Gastrocnemius medialis (tissue), 4 donors: ENCODE results near the gene SOWAHA. TPM values are rescaled to one million over a fixed set of nuclear protein-coding genes. Genes with fewer than 3 reads are reported as not detected.

Source experiments
- ATAC-seq, 2 donors: fragments of 150-250 bp; one replicate each; pipeline ENCODE4 v1.9.1; 2016
- DNase-seq, 2 donors: peaks; one replicate each; pipeline ENCODE4 v3.0.0-alpha.2; 2019
- H3K27ac ChIP-seq, 4 donors: fragments of 200-600 bp; sonication (generic); 1 replicate in 1 of 4; 2 replicates in 3 of 4; pipeline ENCODE4 v1.5.1; 2016 to 2018; ENCODE audit warnings: mild to moderate bottlenecking in 2 of 4, moderate library complexity in 1 of 4
- H3K27me3 ChIP-seq, 3 donors: fragments of 200-600 bp; sonication (generic) in 2 of 3; 1 replicate in 1 of 3; 2 replicates in 2 of 3; pipeline versions ENCODE4 v1.5.1 to v1.6.0; 2016 to 2019; ENCODE audit warnings: mild to moderate bottlenecking in 1 of 3, moderate library complexity in 1 of 3
- H3K36me3 ChIP-seq, 2 donors: fragments of 200-600 bp; sonication (generic) in 1 of 2; one replicate each; pipeline ENCODE4 v1.5.1; 2017 to 2018
- H3K4me1 ChIP-seq, 2 donors: fragments of 200-600 bp; sonication (generic) in 1 of 2; one replicate each; pipeline ENCODE4 v1.5.1; 2016 to 2017; ENCODE audit warnings: mild to moderate bottlenecking in 2 of 2
- H3K4me3 ChIP-seq, 4 donors: fragments of 200-600 bp; sonication (generic) in 3 of 4; 1 replicate in 1 of 4; 2 replicates in 3 of 4; pipeline ENCODE4 v1.5.1; 2016 to 2019; ENCODE audit warnings: mild to moderate bottlenecking in 2 of 4
- H3K9me3 ChIP-seq, 3 donors: fragments of 200-600 bp; sonication (generic) in 2 of 3; 1 replicate in 1 of 3; 2 replicates in 2 of 3; pipeline ENCODE4 v1.5.1; 2016 to 2019
- POLR2A ChIP-seq, 2 donors: fragments of 450-650 bp; IDR thresholded peaks; one replicate each; pipeline ENCODE4 v1.6.1; 2017; ENCODE audit warnings: antibody characterized with exemption in 2 of 2, mild to moderate bottlenecking in 2 of 2, moderate library complexity in 2 of 2
- in situ Hi-C, 4 donors: fragments of 200-750 bp; cut with MboI; loops; one replicate each; pipeline versions ENCODE4 v1.15.0 to v1.8.0; 2017; ENCODE audit warnings: low sequenced_read_pairs in 4 of 4
- intact Hi-C: fragments of 100-400 bp; cut with DNase I; formaldehyde crosslinking; loops from one replicate; pipeline ENCODE4 v1.15.1; 2023; ENCODE audit warnings: low total_unique reads
- total RNA-seq, 4 donors: library from RNA; depleted of rRNA; stranded (reverse); fragments of >200 nt; gene quantifications; one replicate each; pipeline versions ENCODE4 v1.1.0 to v1.2.3, GENCODE V29; 2016
- TF ChIP-seq, protein P1 (sequence below), 5 experiments: fragments of 450-650 bp in 3 of 5; fragments of 200-600 bp in 2 of 5; sonication (generic) in 2 of 5; IDR thresholded peaks in 4 of 5; conservative IDR thresholded peaks in 1 of 5; 1 replicate in 4 of 5; 2 replicates in 1 of 5; pipeline ENCODE4 v1.5.1; 2016 to 2019; ENCODE audit warnings: antibody characterized with exemption in 5 of 5, mild to moderate bottlenecking in 3 of 5, moderate library complexity in 3 of 5

The SOWAHA gene
- total RNA-seq, 4 donors from 2014 or later, result 0.27 TPM; not detected in 3

DNA sequence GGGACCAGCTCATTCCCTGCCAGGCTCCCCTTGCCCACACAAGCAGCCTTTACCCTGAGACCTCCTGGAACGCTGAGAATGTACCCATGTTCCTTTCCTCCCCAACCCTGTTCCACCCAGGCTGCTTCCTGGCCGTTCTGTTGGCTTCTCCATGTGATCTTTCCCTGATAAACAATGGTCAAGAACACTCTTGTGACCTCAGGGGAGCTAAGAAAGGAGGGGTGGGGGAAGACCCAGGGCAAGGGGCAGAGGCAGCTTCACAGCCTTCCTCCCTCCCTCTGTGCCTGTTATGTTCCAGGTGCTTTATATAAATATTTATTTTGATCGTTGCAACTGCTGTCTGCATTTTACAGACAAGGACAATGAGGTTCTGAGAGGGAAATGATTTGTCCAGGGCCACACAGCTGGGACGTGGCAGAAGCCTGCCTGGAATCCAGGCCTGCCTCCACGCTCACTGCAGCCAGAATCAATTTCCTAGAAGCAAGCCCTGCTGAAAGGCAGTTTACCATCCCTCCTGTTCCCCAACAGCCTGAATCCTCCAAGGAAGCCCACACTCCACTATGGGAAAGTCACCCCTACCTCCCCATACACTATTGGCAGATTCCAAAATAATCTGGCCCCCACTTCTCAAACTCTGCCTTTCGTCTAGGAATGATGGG is 13.5 kb downstream of the SOWAHA start:
- intact Hi-C loops, result no loop called here
- TF ChIP-seq POLR2A (IDR thresholded peaks at IDR 0.05), result no peak
- TF ChIP-seq, protein P1, sequence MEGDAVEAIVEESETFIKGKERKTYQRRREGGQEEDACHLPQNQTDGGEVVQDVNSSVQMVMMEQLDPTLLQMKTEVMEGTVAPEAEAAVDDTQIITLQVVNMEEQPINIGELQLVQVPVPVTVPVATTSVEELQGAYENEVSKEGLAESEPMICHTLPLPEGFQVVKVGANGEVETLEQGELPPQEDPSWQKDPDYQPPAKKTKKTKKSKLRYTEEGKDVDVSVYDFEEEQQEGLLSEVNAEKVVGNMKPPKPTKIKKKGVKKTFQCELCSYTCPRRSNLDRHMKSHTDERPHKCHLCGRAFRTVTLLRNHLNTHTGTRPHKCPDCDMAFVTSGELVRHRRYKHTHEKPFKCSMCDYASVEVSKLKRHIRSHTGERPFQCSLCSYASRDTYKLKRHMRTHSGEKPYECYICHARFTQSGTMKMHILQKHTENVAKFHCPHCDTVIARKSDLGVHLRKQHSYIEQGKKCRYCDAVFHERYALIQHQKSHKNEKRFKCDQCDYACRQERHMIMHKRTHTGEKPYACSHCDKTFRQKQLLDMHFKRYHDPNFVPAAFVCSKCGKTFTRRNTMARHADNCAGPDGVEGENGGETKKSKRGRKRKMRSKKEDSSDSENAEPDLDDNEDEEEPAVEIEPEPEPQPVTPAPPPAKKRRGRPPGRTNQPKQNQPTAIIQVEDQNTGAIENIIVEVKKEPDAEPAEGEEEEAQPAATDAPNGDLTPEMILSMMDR (IDR thresholded peaks at IDR 0.05 in 4 of 5, conservative IDR thresholded peaks at IDR 0.05 in 1 of 5), result no peak
- Histone ChIP-seq H3K36me3 (no peaks in the 10 kb centered on the region), H3K27me3 (peaks cover 0 to 3% (median 0%) of the 10 kb centered on the region in 3 donors), H3K4me3 (no peak overlapping the region), H3K9me3 (no peaks in the 10 kb centered on the region), H3K27ac (peak overlapping the region in 1 of 4 donors; percentile 18), H3K4me1 (no peaks in the 10 kb centered on the region)
- DNase-seq (no peak), ATAC-seq (no peak)
- in situ Hi-C loops, result loop anchor here in 1 of 4 donors (10.0 kb wide), 1 partner anchor 82 kb away; the partner anchor contains the start of gene CCNI2

GRCh38 chr5:132827943-132828673 is 15.0 kb downstream of the SOWAHA start:
- ATAC-seq (no peak), DNase-seq (no peak)
- in situ Hi-C loops (loop anchor here in 1 of 4 donors (10.0 kb wide), 1 partner anchor 83 kb away; the partner anchor contains the start of gene CCNI2), intact Hi-C loops (no loop called here)
- Histone ChIP-seq H3K27me3 (peaks cover 0 to 3% (median 0%) of the 10 kb centered on the region in 3 donors), H3K27ac (no peak overlapping the region), H3K9me3 (no peaks in the 10 kb centered on the region), H3K4me3 (no peak overlapping the region), H3K36me3 (no peaks in the 10 kb centered on the region), H3K4me1 (no peaks in the 10 kb centered on the region)
- TF ChIP-seq POLR2A (IDR thresholded peaks at IDR 0.05), result no peak
- TF ChIP-seq, protein P1 (IDR thresholded peaks at IDR 0.05 in 4 of 5, conservative IDR thresholded peaks at IDR 0.05 in 1 of 5), result no peak

DNA sequence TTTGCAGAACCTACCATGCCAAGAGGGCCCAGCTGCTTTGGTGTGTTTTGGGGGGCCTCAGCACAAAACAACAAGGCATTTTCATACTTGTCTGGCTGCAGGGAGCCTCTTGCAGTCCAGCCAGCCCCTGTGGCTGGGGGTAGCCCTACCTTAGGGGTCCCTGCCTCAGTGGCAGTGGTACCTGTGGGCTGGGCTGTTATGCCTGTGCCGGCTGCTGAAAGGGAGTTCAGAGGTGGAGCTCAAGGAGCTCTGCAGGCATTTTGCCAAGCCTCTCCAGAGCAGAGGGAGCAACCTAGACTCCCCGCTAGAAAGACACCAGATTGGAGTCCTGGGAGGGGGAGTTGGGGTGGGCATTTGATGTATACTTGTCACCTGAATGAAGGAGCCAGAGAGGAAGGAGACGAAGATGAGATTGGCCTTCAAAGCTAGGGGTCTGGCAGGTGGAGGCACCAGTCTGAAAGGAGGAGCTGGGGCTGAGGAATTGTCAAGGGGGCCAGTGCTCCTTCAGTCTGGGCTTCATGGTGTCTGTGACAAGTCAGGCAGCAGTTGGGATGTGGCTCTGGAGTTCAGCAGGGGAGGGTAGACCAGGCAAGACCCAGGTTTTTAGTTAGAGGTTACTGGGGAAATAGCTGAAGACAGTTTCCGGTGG is 15.9 kb downstream of the SOWAHA start:
- no peaks in the 10 kb centered on the region for H3K36me3 ChIP-seq
- H3K27ac ChIP-seq, result no peak overlapping the region
- H3K27me3 ChIP-seq, result peaks cover 0 to 3% (median 0%) of the 10 kb centered on the region in 3 donors
- ATAC-seq (no peak), DNase-seq (no peak)
- no peaks in the 10 kb centered on the region for H3K4me1 ChIP-seq
- intact Hi-C loops (no loop called here), in situ Hi-C loops (loop anchor here in 1 of 4 donors (10.0 kb wide), 1 partner anchor 84 kb away; the partner anchor contains the start of gene CCNI2)
- TF ChIP-seq, protein P1 (IDR thresholded peaks at IDR 0.05 in 4 of 5, conservative IDR thresholded peaks at IDR 0.05 in 1 of 5), result no peak
- TF ChIP-seq POLR2A (IDR thresholded peaks at IDR 0.05), result no peak
- H3K4me3 ChIP-seq, result peak overlapping the region in 2 of 4 donors; percentile 53 to 57
- no peaks in the 10 kb centered on the region for H3K9me3 ChIP-seq

GRCh38 chr5:132829742-132830435 is 16.8 kb downstream of the SOWAHA start:
- intact Hi-C loops, result loop anchor here (1.0 to 5.0 kb wide), 3 partner anchors 36 to 222 kb away; partner anchors contain the start of genes GDF9, HSPA4 and UQCRQ
- Histone ChIP-seq H3K27ac (peak overlapping the region; percentile 12 to 78 (median 74)), H3K27me3 (peaks cover 0 to 3% (median 0%) of the 10 kb centered on the region in 3 donors)

More at GRCh38 chr5:132829742-132830435, 16.8 kb downstream of the SOWAHA start:
- peak; percentile 29 to 50 for DNase-seq
- Histone ChIP-seq H3K4me3 (peak overlapping the region; percentile 53 to 72 (median 56)), H3K36me3 (no peaks in the 10 kb centered on the region), H3K9me3 (no peaks in the 10 kb centered on the region), H3K4me1 (no peaks in the 10 kb centered on the region)
- TF ChIP-seq POLR2A (IDR thresholded peaks at IDR 0.05), result no peak
- TF ChIP-seq, protein P1 (IDR thresholded peaks at IDR 0.05 in 4 of 5, conservative IDR thresholded peaks at IDR 0.05 in 1 of 5), result peak; percentile 72 to 95 (median 85)
- ATAC-seq, result peak; percentile 91 to 92
- in situ Hi-C loops, result loop anchor here in 1 of 4 donors (10.0 kb wide), 1 partner anchor 85 kb away; the partner anchor contains the start of gene CCNI2
